Coronary artery (tissue), 2 donors: ENCODE measurements around the gene WASF2.

ENCODE experiments used
- DNase-seq: peaks from one replicate; pipeline ENCODE4 v3.0.0-alpha.2; 2017; ENCODE audit warnings: low spot score
- H3K27ac ChIP-seq, 2 donors: fragments of 200-600 bp; sonication (generic); one replicate each; pipeline ENCODE4 v1.5.1; 2016 to 2019
- H3K4me3 ChIP-seq: fragments of 200-600 bp; sonication (generic); 2 replicates; pipeline ENCODE4 v1.5.1; 2016; ENCODE audit warnings: mild to moderate bottlenecking, moderate library complexity
- TF ChIP-seq, protein P1 (sequence below): fragments of 200-600 bp; sonication (generic); IDR thresholded peaks from one replicate; pipeline ENCODE4 v1.5.1; 2019; ENCODE audit warnings: antibody characterized with exemption

The WASF2 gene

DNA sequence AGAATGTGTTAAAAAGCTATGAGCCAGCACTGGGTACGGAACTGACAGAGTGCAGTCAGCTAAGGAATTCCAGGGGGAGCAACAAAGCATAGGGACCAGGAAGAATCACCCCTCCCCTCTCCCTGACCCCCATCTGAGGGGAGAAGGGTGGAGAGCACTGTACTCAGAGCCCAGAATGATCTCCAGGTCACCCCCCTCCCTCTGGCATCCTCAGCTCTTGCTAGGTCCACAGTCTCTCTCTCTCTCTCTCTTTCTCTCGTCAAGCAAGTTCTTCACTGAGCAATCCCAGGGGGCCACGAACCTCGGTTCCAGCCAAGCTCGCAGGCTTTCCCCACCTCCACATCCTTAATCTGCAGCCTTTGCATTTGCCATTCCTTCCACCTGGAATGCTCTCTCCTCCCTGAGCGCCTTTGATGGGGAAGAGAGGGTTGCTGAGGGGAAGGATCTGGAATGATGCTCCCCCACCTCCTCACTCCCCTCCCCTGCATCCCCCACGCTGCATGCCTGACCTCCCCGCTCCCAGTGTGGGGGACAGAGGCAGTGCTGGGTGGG lies 6.7 kb upstream of the WASF2 start:
- Histone ChIP-seq H3K27ac (peak overlapping the region in 1 of 2 donors; percentile 60), H3K4me3 (peak overlapping the region; percentile 59)
- no peak for DNase-seq
- TF ChIP-seq, protein P1, sequence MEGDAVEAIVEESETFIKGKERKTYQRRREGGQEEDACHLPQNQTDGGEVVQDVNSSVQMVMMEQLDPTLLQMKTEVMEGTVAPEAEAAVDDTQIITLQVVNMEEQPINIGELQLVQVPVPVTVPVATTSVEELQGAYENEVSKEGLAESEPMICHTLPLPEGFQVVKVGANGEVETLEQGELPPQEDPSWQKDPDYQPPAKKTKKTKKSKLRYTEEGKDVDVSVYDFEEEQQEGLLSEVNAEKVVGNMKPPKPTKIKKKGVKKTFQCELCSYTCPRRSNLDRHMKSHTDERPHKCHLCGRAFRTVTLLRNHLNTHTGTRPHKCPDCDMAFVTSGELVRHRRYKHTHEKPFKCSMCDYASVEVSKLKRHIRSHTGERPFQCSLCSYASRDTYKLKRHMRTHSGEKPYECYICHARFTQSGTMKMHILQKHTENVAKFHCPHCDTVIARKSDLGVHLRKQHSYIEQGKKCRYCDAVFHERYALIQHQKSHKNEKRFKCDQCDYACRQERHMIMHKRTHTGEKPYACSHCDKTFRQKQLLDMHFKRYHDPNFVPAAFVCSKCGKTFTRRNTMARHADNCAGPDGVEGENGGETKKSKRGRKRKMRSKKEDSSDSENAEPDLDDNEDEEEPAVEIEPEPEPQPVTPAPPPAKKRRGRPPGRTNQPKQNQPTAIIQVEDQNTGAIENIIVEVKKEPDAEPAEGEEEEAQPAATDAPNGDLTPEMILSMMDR = no peak

DNA sequence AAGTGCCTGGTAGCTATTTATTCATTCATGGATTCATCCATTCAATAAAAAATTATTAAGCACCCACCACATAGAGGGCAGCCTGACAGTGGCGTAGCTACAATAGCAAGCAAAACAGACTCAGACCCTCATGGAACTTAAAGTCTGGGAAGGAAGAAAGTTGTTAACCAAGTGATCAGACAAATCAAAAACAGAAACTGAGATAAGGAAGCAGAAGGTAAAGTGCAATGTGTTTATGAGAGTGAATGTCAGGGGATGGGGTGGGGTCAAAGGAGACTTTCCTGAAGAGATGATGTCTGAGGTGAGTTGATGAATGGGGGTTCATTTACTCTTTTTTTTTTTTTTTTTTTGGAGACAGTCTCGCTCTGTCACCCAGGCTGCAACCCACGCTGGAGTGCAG lies 2.8 kb upstream of the WASF2 start:
- Histone ChIP-seq H3K27ac (peak overlapping the region; percentile 98 to 100), H3K4me3 (no peak overlapping the region)
- TF ChIP-seq, protein P1 = no peak
- DNase-seq = no peak

DNA sequence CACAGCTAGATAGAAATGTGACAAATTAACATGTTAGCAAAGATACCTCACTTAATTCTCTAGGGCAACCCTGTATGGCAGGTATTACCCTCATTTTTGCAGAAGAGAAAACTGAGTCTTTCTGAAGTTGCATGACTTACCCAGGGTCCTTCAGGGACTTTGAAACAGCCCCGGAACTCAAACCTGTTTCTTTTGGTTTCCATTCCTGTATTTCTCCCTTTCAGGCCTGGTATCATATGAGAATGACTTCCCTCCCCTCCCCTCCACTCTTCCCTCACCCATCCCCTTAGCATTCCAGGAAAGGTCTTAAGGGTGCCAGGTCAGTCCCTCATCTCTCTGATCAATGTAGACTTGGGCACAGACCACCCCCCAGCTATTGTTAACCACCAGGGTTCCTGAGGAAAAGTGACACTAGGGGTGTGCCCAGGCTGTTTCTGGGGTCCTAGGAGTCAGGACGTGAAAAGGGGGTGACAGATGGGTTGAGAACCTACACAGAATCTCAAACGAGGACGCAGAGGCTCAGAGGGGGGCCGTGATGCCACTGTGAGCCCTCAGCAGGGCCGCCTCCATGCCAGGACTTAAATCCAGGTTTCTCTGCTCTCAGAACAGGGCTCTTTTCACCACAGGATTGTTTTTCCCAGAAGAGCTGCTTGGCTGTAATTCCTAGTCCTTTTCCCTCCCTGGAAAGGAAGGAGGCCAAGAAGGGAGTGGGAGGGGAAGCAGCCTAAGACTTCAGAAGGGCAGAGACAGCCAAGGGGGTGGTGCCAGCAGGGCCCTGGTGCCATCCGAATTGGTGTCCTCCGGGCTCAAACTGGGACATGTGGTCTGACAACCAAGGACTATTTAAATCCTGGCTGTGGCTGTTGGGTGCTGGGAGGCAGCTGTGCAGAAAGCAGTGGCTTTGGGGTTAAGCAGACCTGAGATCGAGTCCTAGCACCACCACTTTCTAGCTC lies 2.1 kb upstream of the WASF2 start:
- TF ChIP-seq, protein P1 = no peak
- peak overlapping the region; percentile 24 for H3K4me3 ChIP-seq
- no peak for DNase-seq
- H3K27ac ChIP-seq = peak overlapping the region; percentile 98 to 100

DNA sequence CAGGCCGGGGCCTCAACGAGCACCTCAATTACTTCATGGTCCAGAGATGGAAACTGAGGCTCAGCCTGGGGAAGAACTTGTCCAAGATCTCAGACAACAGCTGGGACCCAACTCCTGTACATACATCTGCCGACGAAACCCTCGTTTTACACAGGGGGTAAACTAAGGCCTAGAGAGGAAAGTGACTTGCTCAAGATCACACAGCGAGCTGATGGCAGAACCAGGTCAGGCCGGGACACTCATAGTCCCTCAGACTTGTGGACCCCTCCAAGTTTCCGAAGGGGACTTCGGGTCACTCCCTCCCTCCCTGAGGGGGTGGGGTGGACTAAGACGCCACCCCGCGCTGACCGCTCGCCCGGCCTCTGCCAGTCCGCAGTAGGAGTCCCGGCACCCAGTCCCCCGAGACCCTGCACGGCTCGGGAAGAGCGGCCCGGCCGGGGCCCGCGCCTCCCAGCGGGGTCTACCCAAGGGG lies 430 bp downstream of the WASF2 start:
- DNase-seq = no peak
- TF ChIP-seq, protein P1 = no peak
- peak overlapping the region; percentile 98 to 100 for H3K27ac ChIP-seq
- peak overlapping the region; percentile 100 for H3K4me3 ChIP-seq

DNA sequence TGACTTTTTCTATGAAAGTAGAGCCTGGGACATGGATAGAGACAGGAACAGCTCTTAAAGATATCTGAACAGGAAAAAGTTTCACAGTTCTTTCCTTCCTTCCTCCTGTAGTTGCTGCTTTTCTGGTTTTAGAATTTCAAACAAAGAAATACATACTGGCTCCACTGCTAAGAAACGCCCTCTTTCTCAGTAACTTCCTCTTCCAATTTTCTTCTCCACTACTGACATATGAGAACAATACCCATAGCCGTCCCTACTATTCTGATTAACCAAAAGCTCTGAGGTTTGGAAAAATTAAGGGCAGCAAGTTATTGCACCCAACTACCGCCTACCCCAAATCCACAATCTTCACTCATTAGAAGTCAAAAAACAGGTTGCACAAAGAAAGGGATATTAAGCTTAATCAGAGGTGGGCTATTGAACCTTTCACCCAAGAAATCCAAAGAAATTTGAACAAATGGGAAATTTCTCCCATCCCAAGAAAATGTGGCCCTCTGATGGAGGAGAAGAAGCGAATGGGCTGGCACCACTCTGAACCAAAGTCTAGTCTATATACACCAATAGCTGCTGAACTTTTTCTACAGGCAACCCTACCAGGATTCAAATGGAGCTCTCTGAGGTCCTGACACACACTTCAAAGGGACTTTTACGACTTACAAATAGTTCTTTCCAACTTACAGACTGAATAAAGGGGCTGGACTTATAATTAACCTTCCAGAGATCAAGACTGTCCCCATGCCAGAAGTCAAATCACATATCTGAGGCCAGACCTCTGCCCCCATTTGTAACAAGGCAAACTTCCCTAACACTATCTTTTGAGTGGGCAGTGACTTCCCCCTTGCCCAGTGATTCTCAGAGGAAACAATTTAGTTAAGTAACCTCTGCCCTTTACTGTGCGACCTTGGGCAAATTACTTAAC lies 1.7 kb downstream of the WASF2 start:
- Histone ChIP-seq H3K4me3 (peak overlapping the region; percentile 100), H3K27ac (peak overlapping the region; percentile 98 to 100)
- no peak for DNase-seq
- TF ChIP-seq, protein P1 = no peak

DNA sequence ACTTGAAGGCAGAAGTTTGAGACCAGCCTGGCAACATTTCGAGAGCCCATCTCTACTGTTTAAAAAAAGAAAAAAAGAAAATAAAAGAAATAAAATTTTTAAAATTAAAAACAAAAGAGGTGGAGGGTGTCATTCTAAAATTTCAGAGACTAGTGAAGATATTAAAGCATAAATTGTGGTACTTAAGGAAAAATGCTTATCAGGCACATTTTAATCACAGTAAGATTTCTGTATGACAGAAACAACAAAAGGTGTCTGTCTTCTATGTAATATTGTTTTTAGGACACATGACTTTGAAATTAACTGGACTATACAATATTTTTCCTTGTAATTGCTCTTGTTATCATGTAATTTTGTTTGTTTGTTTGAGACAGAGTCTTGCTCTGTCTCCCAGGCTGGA lies 4.6 kb downstream of the WASF2 start:
- H3K4me3 ChIP-seq = no peak overlapping the region
- no peak overlapping the region for H3K27ac ChIP-seq
- DNase-seq = no peak
- TF ChIP-seq, protein P1 = no peak
